Right hindlimb (tissue), 1 donor: ENCODE data around the gene RFX3.

ENCODE experiments used
- DNase-seq: peaks from one replicate; pipeline ENCODE4 v3.0.0-alpha.2; 2018

Gene RFX3

GRCh38 chr9:3268223-3268622 is 257.6 kb downstream of the RFX3 start:
- DNase-seq = no peak

- DNase-seq = no peak
Observed at GRCh38 chr9:3263698-3264097, 262.1 kb downstream of the RFX3 start.

- no peak for DNase-seq
Observed at GRCh38 chr9:3262826-3263529, 262.8 kb downstream of the RFX3 start.

DNA sequence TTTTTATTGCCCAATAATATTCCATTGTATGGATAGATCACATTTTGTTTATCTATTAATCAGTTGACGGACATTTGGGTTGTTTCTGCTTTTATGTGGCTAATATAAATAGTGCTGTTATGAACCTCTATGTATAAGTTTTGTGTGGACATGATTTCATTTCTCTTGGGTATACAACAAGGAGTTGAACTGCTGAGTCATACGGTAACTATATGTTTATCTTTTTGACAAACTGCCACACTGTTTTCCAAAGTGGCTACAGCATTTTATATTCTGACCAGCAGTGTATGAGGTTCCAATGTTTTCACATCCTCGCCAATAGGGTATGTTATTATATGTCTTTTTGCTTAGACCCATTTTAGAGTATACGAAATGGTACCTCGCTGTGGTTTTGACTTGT is 264.3 kb downstream of the RFX3 start:
- no peak for DNase-seq

DNA sequence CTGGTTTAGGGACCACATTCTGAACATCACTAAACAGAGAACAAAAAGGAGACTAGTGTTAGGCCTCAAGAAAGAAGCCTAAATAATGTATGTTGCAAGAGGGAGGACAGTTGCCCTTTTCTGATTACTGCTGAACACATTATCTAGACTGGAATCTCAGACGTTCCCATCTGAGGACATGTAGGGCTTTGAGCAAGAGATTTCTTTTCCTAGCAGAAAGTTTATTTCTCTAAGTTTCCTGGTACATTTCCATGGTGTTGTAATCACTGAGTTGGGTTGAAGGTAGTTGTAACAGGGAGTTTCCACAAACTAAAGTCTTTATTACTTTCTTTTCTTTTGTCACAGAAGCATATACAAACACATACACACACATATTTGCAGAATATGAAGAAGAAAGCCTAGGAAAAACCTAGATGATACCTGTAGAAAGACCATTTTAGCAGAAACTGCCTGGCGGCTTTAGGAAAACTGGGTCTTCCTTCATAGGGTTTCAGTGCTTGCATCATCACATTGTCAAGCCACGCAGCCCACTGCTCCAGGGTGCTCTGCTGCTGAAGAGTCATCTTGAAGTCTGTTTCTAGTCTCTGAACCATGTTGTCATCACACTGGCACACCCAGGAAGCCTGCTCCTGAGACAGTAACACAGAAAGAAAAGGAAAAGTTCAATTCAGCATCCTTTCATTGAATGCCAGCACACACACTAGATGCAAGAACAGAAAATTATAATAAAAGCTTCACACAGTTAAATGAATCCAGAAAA is 269.1 kb downstream of the RFX3 start:
- no peak for DNase-seq

DNA sequence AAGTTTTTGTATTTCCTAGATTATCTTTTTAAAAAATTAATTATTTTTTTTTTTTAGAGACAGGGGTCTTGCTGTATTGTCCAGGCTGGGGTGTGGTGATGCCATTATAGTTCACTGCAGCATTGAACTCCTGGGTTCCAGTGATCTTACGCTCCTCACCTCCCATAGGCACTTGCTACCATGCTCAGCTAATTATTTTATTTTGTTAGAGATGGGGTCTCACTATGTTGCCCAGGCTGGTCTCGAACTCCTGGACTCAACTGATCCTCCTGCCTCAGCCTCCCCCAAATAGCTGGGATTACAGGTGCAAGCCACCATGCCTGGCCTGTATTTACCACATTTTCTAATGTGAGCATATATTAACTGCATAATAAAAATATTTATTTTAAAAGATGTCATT is 274.5 kb downstream of the RFX3 start:
- no peak for DNase-seq

DNA sequence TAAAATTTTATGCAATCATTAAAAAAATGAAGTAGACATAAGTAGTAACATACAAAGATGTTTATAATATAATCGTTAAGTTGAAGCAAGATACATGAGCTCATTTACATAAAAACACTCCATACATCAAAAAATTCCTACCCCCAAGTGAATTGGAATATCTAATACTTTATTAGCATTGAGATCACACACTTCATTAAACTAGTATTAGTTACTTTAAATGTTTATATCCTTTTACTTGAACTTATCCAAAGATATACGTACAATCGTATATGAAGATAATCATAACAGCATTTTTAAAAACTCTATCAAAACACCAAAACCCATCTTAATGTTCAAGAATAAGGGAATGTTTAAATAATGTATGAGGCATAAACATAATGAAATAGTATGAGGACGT is 275.1 kb downstream of the RFX3 start:
- no peak for DNase-seq

- DNase-seq = no peak
Observed at GRCh38 chr9:3247211-3247610, 278.6 kb downstream of the RFX3 start.

- DNase-seq = no peak
Observed at GRCh38 chr9:3246241-3246640, 279.6 kb downstream of the RFX3 start.

- DNase-seq = no peak
Observed at GRCh38 chr9:3244963-3245653, 280.7 kb downstream of the RFX3 start.

GRCh38 chr9:3243683-3244082 is 282.1 kb downstream of the RFX3 start:
- no peak for DNase-seq

DNA sequence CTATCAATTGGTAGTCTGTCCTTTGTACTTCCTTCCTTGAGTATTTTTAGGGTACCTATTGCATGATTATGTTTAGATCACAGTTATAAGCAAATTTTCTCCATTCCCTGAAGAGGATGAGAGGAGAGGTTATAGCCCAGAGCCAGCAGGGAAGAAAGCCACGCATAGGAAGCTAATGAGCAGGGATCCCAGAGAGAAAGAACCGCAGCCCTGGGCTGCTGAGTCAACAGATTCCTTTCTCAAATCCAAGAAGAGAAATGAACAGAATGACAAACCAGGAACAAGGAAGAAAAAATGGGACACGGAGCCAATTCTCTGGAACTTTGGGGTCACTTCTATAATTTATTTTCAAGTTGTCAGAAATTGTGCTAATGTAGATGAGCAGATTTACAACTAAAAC is 284.5 kb downstream of the RFX3 start:
- DNase-seq = peak; percentile 21

GRCh38 chr9:3240656-3241268 is 285.0 kb downstream of the RFX3 start:
- DNase-seq = peak; percentile 52

DNA sequence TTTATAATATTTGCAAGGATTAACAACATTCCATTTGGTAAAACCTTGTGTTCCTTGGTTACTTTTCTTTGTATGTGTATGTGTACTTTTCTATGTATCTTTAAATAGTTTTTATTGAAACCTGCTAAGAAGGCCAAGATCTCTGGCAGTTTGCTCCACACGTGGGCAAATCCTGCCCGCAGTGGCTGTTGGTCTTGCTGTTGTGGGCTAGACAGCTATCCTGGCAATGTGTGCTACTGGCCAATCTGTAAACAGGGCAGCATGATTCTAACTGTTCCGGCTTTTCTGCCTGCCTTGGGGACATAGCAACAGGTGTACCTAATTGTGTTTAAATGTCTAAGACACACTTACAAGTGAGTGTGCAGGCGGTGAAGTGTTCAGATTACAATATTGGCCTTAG is 286.6 kb downstream of the RFX3 start:
- DNase-seq = no peak

GRCh38 chr9:3238236-3238635 is 287.6 kb downstream of the RFX3 start:
- DNase-seq = no peak

DNA sequence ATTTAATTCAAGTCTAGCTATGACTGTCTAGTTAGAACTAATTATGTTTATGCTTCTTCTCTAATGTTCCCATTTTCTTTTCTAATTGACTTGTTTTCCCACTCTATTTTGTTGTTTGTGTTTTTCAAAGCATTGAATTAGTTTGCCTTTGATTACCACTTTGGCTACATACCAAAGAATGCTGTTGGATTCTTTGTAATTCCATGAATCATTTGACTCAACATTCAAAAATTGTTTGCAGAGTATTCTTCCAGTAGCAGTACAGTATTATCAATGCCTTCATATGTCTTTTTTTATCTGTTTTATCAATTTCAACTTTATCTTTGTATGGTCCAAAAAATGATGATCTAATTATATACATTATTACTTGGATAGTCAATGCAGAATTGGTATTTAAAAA is 288.7 kb downstream of the RFX3 start:
- DNase-seq = no peak

GRCh38 chr9:3235497-3235896 is 290.3 kb downstream of the RFX3 start:
- DNase-seq = no peak

DNA sequence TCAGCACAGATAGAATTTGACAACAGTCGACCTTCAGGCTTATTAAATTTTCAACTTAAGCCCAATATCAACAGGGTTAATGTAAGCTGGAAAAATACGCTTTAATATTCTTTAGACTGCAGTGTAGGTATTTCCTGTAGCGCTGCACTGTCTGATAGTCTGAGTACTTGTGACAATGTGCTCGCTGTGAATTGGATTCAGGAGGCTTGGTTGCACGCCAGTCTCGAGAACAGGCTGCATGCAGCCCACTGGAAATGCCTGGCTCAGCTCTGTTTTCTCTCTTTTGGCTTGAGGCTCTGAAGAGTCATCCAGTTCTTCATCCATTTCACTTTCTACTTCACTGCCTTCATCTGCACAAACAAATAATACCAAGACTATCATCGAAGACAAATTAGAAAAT is 300.9 kb downstream of the RFX3 start:
- peak; percentile 64 for DNase-seq

- no peak for DNase-seq
Observed at GRCh38 chr9:3215658-3216057, 310.1 kb downstream of the RFX3 start.

- DNase-seq = no peak
Observed at GRCh38 chr9:3214741-3215140, 311.1 kb downstream of the RFX3 start.

DNA sequence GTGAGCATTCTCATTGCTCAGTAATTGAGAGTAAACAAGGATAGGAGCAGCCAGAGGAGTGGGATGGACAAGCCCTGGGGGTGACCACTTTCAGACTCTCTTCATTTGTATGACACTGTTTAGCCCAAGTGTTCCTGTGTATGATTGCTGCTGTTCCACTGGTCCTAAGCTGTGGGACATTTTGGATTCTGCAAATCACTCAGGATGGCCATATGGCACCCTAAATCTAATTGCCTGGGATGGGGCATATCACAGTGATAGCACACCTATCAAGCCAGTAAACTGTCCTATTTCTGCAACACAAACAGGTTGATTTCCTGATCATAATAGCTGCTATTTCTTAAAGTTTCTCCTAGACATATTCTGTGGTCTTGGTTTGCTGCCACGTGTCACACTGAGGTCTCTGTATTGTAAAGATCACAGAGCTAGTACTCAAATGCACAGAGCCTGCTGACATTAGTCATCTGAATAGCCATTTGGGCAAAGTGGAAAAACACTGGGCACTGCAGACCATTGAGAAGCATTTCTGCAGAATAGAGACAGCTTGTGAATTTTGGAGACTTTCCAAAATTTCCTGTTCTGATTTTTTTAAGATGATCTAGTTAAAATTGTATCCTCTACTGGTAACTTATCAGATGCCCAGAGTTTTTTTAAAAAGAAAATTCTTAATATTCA is 320.2 kb downstream of the RFX3 start:
- DNase-seq = no peak

DNA sequence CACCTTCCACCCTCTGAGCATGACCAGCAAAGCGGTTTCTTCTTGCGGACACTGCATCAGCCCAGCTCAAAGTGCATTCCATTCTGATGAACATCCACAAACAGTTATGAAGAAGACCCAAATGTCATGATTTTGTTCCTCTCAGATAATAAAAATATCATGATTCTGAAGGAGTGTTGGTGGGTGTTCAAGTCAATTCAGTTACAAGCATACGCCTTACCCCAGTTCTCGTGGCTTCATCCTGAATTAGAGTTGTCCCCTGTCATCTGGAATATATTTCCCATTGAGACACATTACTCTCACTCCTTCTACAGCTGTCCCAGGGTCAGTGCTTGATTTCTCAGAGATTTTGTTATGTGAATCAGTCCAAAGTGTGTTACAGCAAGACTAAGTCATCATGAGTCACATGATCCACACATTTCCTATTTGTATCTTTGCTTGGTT is 325.4 kb downstream of the RFX3 start:
- DNase-seq = no peak

GRCh38 chr9:3193791-3194190 is 332.0 kb downstream of the RFX3 start:
- DNase-seq = no peak
